Neural progenitor cell (in vitro differentiated cells): Measurements from ENCODE around the gene KLF18. TPM values are rescaled to one million over a fixed set of nuclear protein-coding genes. Genes with fewer than 3 reads are reported as not detected.

ENCODE experiments used
- DNase-seq: peaks from one replicate; pipeline ENCODE4 v3.0.0-alpha.2; 2016; ENCODE audit warnings: low spot score
- H2AFZ ChIP-seq: fragments of 200-600 bp; sonication (generic); replicated peaks from 2 replicates; pipeline ENCODE4 v1.6.1; 2016; ENCODE audit warnings: antibody characterized with exemption
- H3F3A ChIP-seq: fragments of 200-600 bp; sonication (generic); 2 replicates; pipeline ENCODE4 v1.6.1; 2016; ENCODE audit warnings: antibody characterized with exemption, low read depth
- H3K27ac ChIP-seq: fragments of 200-600 bp; sonication (generic); 2 replicates; pipeline ENCODE4 v1.5.1; 2016; ENCODE audit warnings: mild to moderate bottlenecking
- H3K27me3 ChIP-seq: fragments of 200-600 bp; sonication (generic); 2 replicates; pipeline ENCODE4 v1.6.1; 2016; ENCODE audit warnings: mild to moderate bottlenecking, moderate library complexity
- H3K36me3 ChIP-seq: fragments of 200-600 bp; sonication (generic); 2 replicates; pipeline ENCODE4 v1.5.1; 2016
- H3K4me1 ChIP-seq: fragments of 200-600 bp; sonication (generic); 2 replicates; pipeline ENCODE4 v1.6.1; 2016; ENCODE audit warnings: mixed run types
- H3K4me2 ChIP-seq: fragments of 200-600 bp; sonication (generic); 2 replicates; pipeline ENCODE4 v1.6.1; 2016
- H3K4me3 ChIP-seq: fragments of 200-600 bp; sonication (generic); 2 replicates; pipeline ENCODE4 v1.5.1; 2016
- H3K79me2 ChIP-seq: fragments of 200-600 bp; sonication (generic); 2 replicates; pipeline ENCODE4 v1.6.1; 2016; ENCODE audit warnings: low read depth
- H3K9ac ChIP-seq: fragments of 200-600 bp; sonication (generic); 2 replicates; pipeline ENCODE4 v1.6.1; 2016
- H3K9me3 ChIP-seq: fragments of 200-600 bp; sonication (generic); 2 replicates; pipeline ENCODE4 v1.5.1; 2016; ENCODE audit warnings: low read depth
- H4K20me1 ChIP-seq: fragments of 200-600 bp; sonication (generic); 2 replicates; pipeline ENCODE4 v1.6.1; 2016; ENCODE audit warnings: low read depth
- H3K27ac Mint-ChIP-seq: 3 replicates; pipeline ENCODE4 v1.8.0; 2021; ENCODE audit warnings: mixed read lengths
- H3K27me3 Mint-ChIP-seq: 2 replicates; pipeline ENCODE4 v1.8.0; 2022; ENCODE audit warnings: low read depth, mild to moderate bottlenecking, inconsistent platforms, moderate library complexity, mixed read lengths; ENCODE audit not compliant: insufficient read depth
- H3K36me3 Mint-ChIP-seq: 3 replicates; pipeline ENCODE4 v1.8.0; 2021; ENCODE audit warnings: mixed read lengths
- H3K4me1 Mint-ChIP-seq: 3 replicates; pipeline ENCODE4 v1.8.0; 2021; ENCODE audit warnings: mixed read lengths
- H3K4me3 Mint-ChIP-seq: 3 replicates; pipeline ENCODE4 v1.8.0; 2021; ENCODE audit warnings: mild to moderate bottlenecking, moderate library complexity, mixed read lengths
- H3K9me3 Mint-ChIP-seq: 3 replicates; pipeline ENCODE4 v1.8.0; 2020; ENCODE audit warnings: mixed read lengths
- EZH2 ChIP-seq: fragments of 200-600 bp; sonication (generic); IDR thresholded peaks from 2 replicates; pipeline ENCODE4 v1.6.1; 2017; ENCODE audit warnings: antibody characterized with exemption, mild to moderate bottlenecking, moderate library complexity
- EZH2phosphoT487 ChIP-seq: fragments of 200-600 bp; sonication (generic); IDR thresholded peaks from 2 replicates; pipeline ENCODE4 v1.6.1; 2017; ENCODE audit warnings: antibody characterized with exemption
- total RNA-seq: library from RNA; depleted of rRNA; stranded (reverse); fragments of >200 nt; gene quantifications from 2 replicates; pipeline ENCODE4 v1.2.3, GENCODE V29; 2015; ENCODE audit warnings: low replicate concordance
- TF ChIP-seq, protein P1 (sequence below): fragments of 200-600 bp; sonication (generic); IDR thresholded peaks from 2 replicates; pipeline ENCODE4 v1.5.1; 2017; ENCODE audit warnings: antibody characterized with exemption, mild to moderate bottlenecking

Gene KLF18
- total RNA-seq, 1 donor from 2014 or later, result not detected

DNA sequence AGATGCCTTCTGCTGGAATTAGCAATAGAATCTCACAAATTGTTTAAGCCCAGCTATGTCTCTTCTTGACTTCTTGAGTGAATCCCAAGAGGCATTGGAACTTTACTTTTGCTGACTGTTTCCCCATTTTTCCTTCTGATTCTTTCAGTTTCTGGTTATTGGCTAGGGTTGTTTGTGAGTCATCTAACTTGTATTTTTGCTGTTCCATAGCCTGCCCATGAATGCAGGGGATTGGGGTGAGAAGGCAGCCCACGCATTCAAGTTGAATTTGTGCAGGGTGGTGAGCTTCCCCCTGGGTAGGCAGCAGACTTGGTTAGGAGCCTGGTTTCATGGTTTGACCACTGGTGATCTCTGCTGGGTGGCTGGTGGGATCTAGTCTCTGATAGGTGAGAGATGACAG is 33.2 kb downstream of the KLF18 start:
- no peaks in the 10 kb centered on the region for H3K79me2 ChIP-seq
- no peak overlapping the region for H3K4me2 ChIP-seq

DNA sequence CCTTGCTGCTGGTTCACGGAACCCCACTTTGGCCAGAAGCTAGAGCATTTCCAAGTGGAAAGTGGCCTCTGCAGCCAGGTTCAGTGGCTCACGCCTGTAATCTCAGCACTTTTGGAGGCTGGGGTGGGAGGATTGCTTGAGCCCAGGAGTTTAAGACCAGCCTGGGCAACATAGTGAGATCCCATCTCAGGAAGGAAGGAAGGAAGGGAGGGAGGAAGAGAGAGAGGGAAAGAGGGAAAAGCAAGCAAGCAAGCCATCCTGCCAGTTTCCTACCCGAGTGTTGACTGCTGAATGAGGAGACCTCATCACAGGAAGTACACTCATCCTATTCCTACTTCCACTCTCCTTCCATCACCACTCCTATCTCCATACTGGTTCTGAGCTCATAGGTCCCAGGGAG is 35.6 kb downstream of the KLF18 start:
- Histone ChIP-seq H3K27ac (no peak overlapping the region), H3K79me2 (no peaks in the 10 kb centered on the region), H3K4me2 (no peak overlapping the region), H3K9me3 (no peaks in the 10 kb centered on the region), H2AFZ (no peak overlapping the region), H3K4me3 (no peak overlapping the region), H3K36me3 (no peaks in the 10 kb centered on the region), H3K9ac (no peak overlapping the region), H3F3A (no peaks in the 10 kb centered on the region), H4K20me1 (no peaks in the 10 kb centered on the region), H3K4me1 (no peaks in the 10 kb centered on the region), H3K27me3 (peaks cover 35% of the 10 kb centered on the region)
- H3K4me3 Mint-ChIP-seq, result no peak overlapping the region
- no peaks in the 10 kb centered on the region for H3K4me1 Mint-ChIP-seq
- H3K9me3 Mint-ChIP-seq, result no peaks in the 10 kb centered on the region
- H3K36me3 Mint-ChIP-seq, result no peaks in the 10 kb centered on the region
- TF ChIP-seq EZH2, result no peak
- TF ChIP-seq, protein P1, sequence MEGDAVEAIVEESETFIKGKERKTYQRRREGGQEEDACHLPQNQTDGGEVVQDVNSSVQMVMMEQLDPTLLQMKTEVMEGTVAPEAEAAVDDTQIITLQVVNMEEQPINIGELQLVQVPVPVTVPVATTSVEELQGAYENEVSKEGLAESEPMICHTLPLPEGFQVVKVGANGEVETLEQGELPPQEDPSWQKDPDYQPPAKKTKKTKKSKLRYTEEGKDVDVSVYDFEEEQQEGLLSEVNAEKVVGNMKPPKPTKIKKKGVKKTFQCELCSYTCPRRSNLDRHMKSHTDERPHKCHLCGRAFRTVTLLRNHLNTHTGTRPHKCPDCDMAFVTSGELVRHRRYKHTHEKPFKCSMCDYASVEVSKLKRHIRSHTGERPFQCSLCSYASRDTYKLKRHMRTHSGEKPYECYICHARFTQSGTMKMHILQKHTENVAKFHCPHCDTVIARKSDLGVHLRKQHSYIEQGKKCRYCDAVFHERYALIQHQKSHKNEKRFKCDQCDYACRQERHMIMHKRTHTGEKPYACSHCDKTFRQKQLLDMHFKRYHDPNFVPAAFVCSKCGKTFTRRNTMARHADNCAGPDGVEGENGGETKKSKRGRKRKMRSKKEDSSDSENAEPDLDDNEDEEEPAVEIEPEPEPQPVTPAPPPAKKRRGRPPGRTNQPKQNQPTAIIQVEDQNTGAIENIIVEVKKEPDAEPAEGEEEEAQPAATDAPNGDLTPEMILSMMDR, result no peak
- TF ChIP-seq EZH2phosphoT487, result no peak
- H3K27me3 Mint-ChIP-seq, result peaks cover 5% of the 10 kb centered on the region
- no peak for DNase-seq
- no peak overlapping the region for H3K27ac Mint-ChIP-seq

More for the DNA sequence above, 33.2 kb downstream of the KLF18 start:
- Mint-ChIP-seq H3K4me1 (no peaks in the 10 kb centered on the region), H3K36me3 (no peaks in the 10 kb centered on the region), H3K27me3 (peaks cover 8% of the 10 kb centered on the region), H3K4me3 (no peak overlapping the region), H3K27ac (no peak overlapping the region), H3K9me3 (no peaks in the 10 kb centered on the region)
- no peak for DNase-seq
- H3K9ac ChIP-seq, result no peak overlapping the region
- no peaks in the 10 kb centered on the region for H3K36me3 ChIP-seq
- H3F3A ChIP-seq, result no peaks in the 10 kb centered on the region
- no peaks in the 10 kb centered on the region for H3K9me3 ChIP-seq
- H4K20me1 ChIP-seq, result no peaks in the 10 kb centered on the region
- peaks cover 39% of the 10 kb centered on the region for H3K27me3 ChIP-seq
- H3K27ac ChIP-seq, result no peak overlapping the region
- TF ChIP-seq EZH2 (no peak), EZH2phosphoT487 (no peak)
- TF ChIP-seq, protein P1, result no peak
- H3K4me3 ChIP-seq, result no peak overlapping the region
- no peak overlapping the region for H2AFZ ChIP-seq
- H3K4me1 ChIP-seq, result no peaks in the 10 kb centered on the region

DNA sequence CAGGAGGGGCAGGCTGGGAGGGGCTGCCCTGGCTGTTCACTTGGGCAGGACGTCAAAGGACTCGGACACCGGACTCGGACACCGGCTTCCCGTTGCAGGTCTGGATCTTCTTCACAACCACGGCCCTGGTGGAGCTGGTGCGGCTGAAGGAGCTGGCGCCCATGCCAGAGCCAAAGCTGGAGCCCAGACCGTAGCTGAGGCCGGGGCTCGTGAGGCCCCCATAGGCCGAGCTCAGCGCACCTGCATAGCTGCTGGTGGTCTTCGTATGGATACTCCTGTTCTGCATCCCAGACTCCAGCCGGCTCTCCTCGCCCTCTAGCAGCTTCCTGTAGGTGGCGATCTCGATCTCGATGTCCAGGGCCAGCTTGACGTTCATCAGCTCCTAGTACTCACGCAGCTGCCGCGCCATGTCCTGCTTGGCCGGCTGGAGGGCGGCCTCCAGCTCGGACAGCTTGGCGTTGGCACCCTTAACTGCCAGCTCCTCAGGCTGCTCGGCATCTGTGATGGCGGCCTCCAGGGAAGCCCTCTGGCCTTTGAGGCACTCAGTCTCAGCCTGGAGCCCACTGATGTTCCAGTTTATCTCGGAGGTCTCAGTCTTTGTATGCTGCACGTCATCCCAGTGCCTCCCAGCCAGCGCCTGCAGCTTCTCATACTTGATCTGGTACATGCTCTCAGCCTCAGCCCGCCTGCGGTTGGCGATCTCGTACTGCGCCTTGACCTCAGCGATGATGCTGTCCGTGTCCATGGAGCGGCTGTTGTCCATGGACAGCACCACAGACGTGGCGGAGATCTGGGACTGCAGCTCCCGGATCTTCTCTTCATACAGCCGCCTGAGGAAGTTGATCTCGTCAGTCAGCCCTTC is 37.9 kb downstream of the KLF18 start:
- Mint-ChIP-seq H3K4me1 (no peaks in the 10 kb centered on the region), H3K27me3 (peaks cover 6% of the 10 kb centered on the region), H3K4me3 (no peak overlapping the region), H3K36me3 (no peaks in the 10 kb centered on the region), H3K9me3 (no peaks in the 10 kb centered on the region), H3K27ac (no peak overlapping the region)
- Histone ChIP-seq H3K9ac (no peak overlapping the region), H3K4me2 (no peak overlapping the region), H3F3A (no peaks in the 10 kb centered on the region), H3K79me2 (no peaks in the 10 kb centered on the region), H3K9me3 (no peaks in the 10 kb centered on the region), H3K4me3 (no peak overlapping the region), H3K27me3 (peaks cover 35% of the 10 kb centered on the region), H3K27ac (no peak overlapping the region), H4K20me1 (no peaks in the 10 kb centered on the region), H2AFZ (peak overlapping the region; percentile 79), H3K4me1 (no peaks in the 10 kb centered on the region), H3K36me3 (no peaks in the 10 kb centered on the region)
- TF ChIP-seq EZH2, result no peak
- TF ChIP-seq EZH2phosphoT487, result no peak
- TF ChIP-seq, protein P1, result peak; percentile 60
- peak; percentile 76 for DNase-seq
